Adrenal gland (tissue), 12 donors: ENCODE measurements around the gene PGC. TPM values are rescaled to one million over a fixed set of nuclear protein-coding genes. Genes with fewer than 3 reads are reported as not detected.

Source experiments
- DNase-seq, 7 donors: peaks; one replicate each; pipeline ENCODE4 v3.0.0-alpha.2; 2019 to 2020
- H3K27ac ChIP-seq, 5 donors: fragments of 200-600 bp; sonication (generic) in 4 of 5; 1 replicate in 3 of 5; 2 replicates in 2 of 5; pipeline versions ENCODE4 v1.5.1 to v1.8.0; 2016 to 2020; ENCODE audit warnings: mild to moderate bottlenecking in 1 of 5
- H3K27me3 ChIP-seq: fragments of 200-600 bp; 2 replicates; pipeline ENCODE4 v1.8.0; 2021
- H3K36me3 ChIP-seq, 2 donors: fragments of 200-600 bp; replicated peaks in 1 of 2; 1 replicate in 1 of 2; 2 replicates in 1 of 2; pipeline versions ENCODE4 v1.5.1 to v1.8.0; 2018 to 2022
- H3K4me1 ChIP-seq, 2 donors: fragments of 200-600 bp; replicated peaks in 1 of 2; 1 replicate in 1 of 2; 2 replicates in 1 of 2; pipeline versions ENCODE4 v1.5.1 to v1.8.0; 2018 to 2021
- H3K4me3 ChIP-seq, 4 donors: fragments of 200-600 bp; sonication (generic) in 3 of 4; one replicate each; pipeline ENCODE4 v1.5.1; 2016 to 2018
- H3K9me3 ChIP-seq, 3 donors: fragments of 200-600 bp; sonication (generic) in 1 of 3; replicated peaks in 1 of 3; 1 replicate in 2 of 3; 2 replicates in 1 of 3; pipeline versions ENCODE4 v1.5.1 to v1.8.0; 2016 to 2021
- CTCF ChIP-seq, 6 experiments: fragments of 450-650 bp in 4 of 6; fragments of 200-600 bp in 2 of 6; sonication (generic) in 1 of 6; IDR thresholded peaks; 1 replicate in 5 of 6; 2 replicates in 1 of 6; pipeline versions ENCODE4 v1.5.1 to v1.8.0; 2016 to 2021; ENCODE audit warnings: antibody characterized with exemption in 6 of 6, mild to moderate bottlenecking in 2 of 6, moderate library complexity in 1 of 6
- POLR2A ChIP-seq, 2 donors: fragments of 450-650 bp; IDR thresholded peaks; one replicate each; pipeline ENCODE4 v1.6.1; 2017; ENCODE audit warnings: antibody characterized with exemption in 2 of 2, mild to moderate bottlenecking in 2 of 2, moderate library complexity in 1 of 2
- WGBS, 4 donors: extraction: QIAGEN DNeasy Blood & Tissue Kit in 2 of 4; methylation state at CpG; one replicate each; pipeline versions ENCODE4 v1.1.5 to v1.1.7; 2013 to 2017; 5-methylcytosine and 5-hydroxymethylcytosine counted together
- intact Hi-C, 2 donors: fragments of 100-400 bp; cut with DNase I; formaldehyde crosslinking; loops; one replicate each; pipeline versions ENCODE4 v1.14.1 to v1.15.0; 2022 to 2023
- polyA plus RNA-seq, 3 donors: library from polyadenylated mRNA; stranded (reverse); fragments of 200-250 nt in 2 of 3; fragments of 350-450 nt in 1 of 3; fragmentation: Illumina TruSeq in 1 of 3; extraction: RNeasy Lipid Tissue Mini Kit (QIAGEN cat#74804) in 1 of 3; gene quantifications; one replicate each; pipeline ENCODE4 v1.2.3, GENCODE V29; 2013 to 2014
- total RNA-seq, 9 donors: library from RNA; depleted of rRNA in 4 of 9; stranded (reverse); fragments of >200 nt in 4 of 9; fragments of 120-200 nt in 1 of 9; fragmentation: NEBNext Ultra II Directional in 1 of 9; extraction: Animal tissue kit (Norgen Biotek cat#: 25700) in 1 of 9; gene quantifications; one replicate each; pipeline versions ENCODE4 v1.1.0 to v1.2.4, GENCODE V29; 2013 to 2023
- donor health status: healthy with polysubstance abuse.
- donor health status: Bipolar disorder and iron deficiency.
- donor health status: DM: yes; HTN: yes; CAD: no.
- donor health status: DM: no; HTN: no; CAD: no.
- donor health status: DM: no; HTN: no; CAD: no.
- donor health status: DM: yes; HTN: yes; CAD: no.

The PGC gene
- total and polyA plus RNA-seq, 12 donors, result 0.57 to 1.6 (median 1.1) TPM; not detected in 8

- no peaks in the 10 kb centered on the region for H3K36me3 ChIP-seq
- H3K4me1 ChIP-seq, result peaks cover 22 to 39% of the 10 kb centered on the region in 2 donors
- no peak overlapping the region for H3K4me3 ChIP-seq
- H3K27me3 ChIP-seq, result no peaks in the 10 kb centered on the region
- 56 to 73% (median 65%) methylated on average over 8 of the region's 8 CpGs for WGBS, 4 donors
- no peak for DNase-seq
- intact Hi-C loops, result no loop called here
- H3K27ac ChIP-seq, result peak overlapping the region in 2 of 5 donors; percentile 64 to 77
- H3K9me3 ChIP-seq, result no peaks in the 10 kb centered on the region
- TF ChIP-seq POLR2A (IDR thresholded peaks at IDR 0.05), result no peak
- TF ChIP-seq CTCF (IDR thresholded peaks at IDR 0.05), result no peak
Measured at GRCh38 chr6:41722969-41723529, 24.1 kb downstream of the PGC start.

- 94 to 100% (median 97%) methylated on average over 3 of the region's 3 CpGs for WGBS, 4 donors
- no peaks in the 10 kb centered on the region for H3K27me3 ChIP-seq
- TF ChIP-seq POLR2A (IDR thresholded peaks at IDR 0.05), result no peak
- H3K4me3 ChIP-seq, result no peak overlapping the region
- no peaks in the 10 kb centered on the region for H3K36me3 ChIP-seq
- intact Hi-C loops, result no loop called here
- no peak for DNase-seq
- H3K9me3 ChIP-seq, result no peaks in the 10 kb centered on the region
- H3K4me1 ChIP-seq, result peaks cover 29 to 44% of the 10 kb centered on the region in 2 donors
- no peak overlapping the region for H3K27ac ChIP-seq
Measured at GRCh38 chr6:41721414-41721813, 25.8 kb downstream of the PGC start.

- Histone ChIP-seq H3K27me3 (no peaks in the 10 kb centered on the region), H3K36me3 (no peaks in the 10 kb centered on the region), H3K4me3 (no peak overlapping the region), H3K27ac (no peak overlapping the region), H3K4me1 (peaks cover 32 to 50% of the 10 kb centered on the region in 2 donors), H3K9me3 (no peaks in the 10 kb centered on the region)
- WGBS, 4 donors, result 83 to 98% (median 94%) methylated on average over 2 of the region's 2 CpGs
- no peak for DNase-seq
- TF ChIP-seq POLR2A (IDR thresholded peaks at IDR 0.05) (no peak), CTCF (IDR thresholded peaks at IDR 0.05) (no peak)
- intact Hi-C loops, result no loop called here
Measured at GRCh38 chr6:41720783-41721182, 26.4 kb downstream of the PGC start.

DNA sequence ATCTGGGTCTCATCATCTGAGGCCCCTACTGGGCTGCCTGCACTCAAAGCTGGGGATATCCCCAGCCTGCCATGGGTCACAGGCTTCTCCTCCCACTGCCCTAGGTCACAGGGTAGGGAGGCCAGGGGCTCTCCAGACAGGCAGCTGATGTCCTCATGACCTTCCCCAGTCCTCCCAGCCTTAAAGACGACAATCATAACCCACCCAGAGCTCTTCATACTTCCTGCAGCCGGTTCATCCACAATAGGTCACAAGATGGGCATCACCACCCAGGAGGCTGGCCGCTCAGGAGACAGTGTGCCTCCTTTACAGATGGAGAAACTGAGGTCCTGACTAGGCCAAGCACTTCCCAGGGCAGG is 27.0 kb downstream of the PGC start:
- Histone ChIP-seq H3K9me3 (no peaks in the 10 kb centered on the region), H3K4me1 (peaks cover 32 to 50% of the 10 kb centered on the region in 2 donors), H3K27me3 (no peaks in the 10 kb centered on the region), H3K27ac (no peak overlapping the region), H3K36me3 (no peaks in the 10 kb centered on the region), H3K4me3 (no peak overlapping the region)
- WGBS, 4 donors, result 63 to 83% (median 80%) methylated on average over 2 to 3 of the region's 3 CpGs
- intact Hi-C loops, result no loop called here
- TF ChIP-seq POLR2A (IDR thresholded peaks at IDR 0.05) (no peak), CTCF (IDR thresholded peaks at IDR 0.05) (no peak)
- DNase-seq, result no peak
